Colonic mucosa (tissue), 4 donors: ENCODE data around the gene CPNE6. TPM values are rescaled to one million over a fixed set of nuclear protein-coding genes. Genes with fewer than 3 reads are reported as not detected.
A peak's percentile ranks its signal among the peaks of the same experiment; 100 is the strongest.
"Not testable (repeated sequence)": the region's sequence is repeated elsewhere in the genome, so short reads cannot be mapped to it uniquely, and the experiment has no call there.

Experiments used
- DNase-seq: peaks from one replicate; pipeline ENCODE4 v3.0.0-alpha.2; 2020
- H3K27ac ChIP-seq: fragments of 200-600 bp; one replicate; pipeline ENCODE4 v1.8.0; 2021
- H3K27me3 ChIP-seq: fragments of 200-600 bp; one replicate; pipeline ENCODE4 v1.8.0; 2021
- H3K36me3 ChIP-seq: fragments of 200-600 bp; one replicate; pipeline ENCODE4 v1.8.0; 2021
- H3K4me1 ChIP-seq: fragments of 200-600 bp; one replicate; pipeline ENCODE4 v1.8.0; 2021; ENCODE audit warnings: mild to moderate bottlenecking
- H3K4me3 ChIP-seq: fragments of 200-600 bp; one replicate; pipeline ENCODE4 v1.8.0; 2021
- H3K9ac ChIP-seq, 2 donors: one replicate each; pipeline ENCODE4 v1.7.0; 2013; ENCODE audit warnings: control low read depth in 2 of 2, low read depth in 2 of 2, low read length in 2 of 2
- H3K9me3 ChIP-seq: fragments of 200-600 bp; one replicate; pipeline ENCODE4 v1.8.0; 2021
- intact Hi-C: fragments of 100-400 bp; cut with DNase I; formaldehyde crosslinking; loops from one replicate; pipeline ENCODE4 v1.14.1; 2022
- total RNA-seq, 2 donors: library from RNA; stranded (reverse); fragmentation: NEBNext Ultra II Directional in 1 of 2; extraction: Animal tissue kit (Norgen Biotek cat#: 25700) in 1 of 2; gene quantifications; one replicate each; pipeline ENCODE4 v1.2.1, GENCODE V29; 2021
- TF ChIP-seq, protein P1 (sequence below): fragments of 200-600 bp; IDR thresholded peaks from one replicate; pipeline ENCODE4 v1.8.0; 2022; ENCODE audit warnings: antibody characterized with exemption, mild to moderate bottlenecking
- donor health status: healthy.
- donor health status: DM: no; HTN: no; CAD: no.
- donor health status: DM: no; HTN: no; CAD: no.

Gene CPNE6
- under 1 TPM in 1 of 2 donors, not detected in 1; 0.45 TPM for total RNA-seq

DNA sequence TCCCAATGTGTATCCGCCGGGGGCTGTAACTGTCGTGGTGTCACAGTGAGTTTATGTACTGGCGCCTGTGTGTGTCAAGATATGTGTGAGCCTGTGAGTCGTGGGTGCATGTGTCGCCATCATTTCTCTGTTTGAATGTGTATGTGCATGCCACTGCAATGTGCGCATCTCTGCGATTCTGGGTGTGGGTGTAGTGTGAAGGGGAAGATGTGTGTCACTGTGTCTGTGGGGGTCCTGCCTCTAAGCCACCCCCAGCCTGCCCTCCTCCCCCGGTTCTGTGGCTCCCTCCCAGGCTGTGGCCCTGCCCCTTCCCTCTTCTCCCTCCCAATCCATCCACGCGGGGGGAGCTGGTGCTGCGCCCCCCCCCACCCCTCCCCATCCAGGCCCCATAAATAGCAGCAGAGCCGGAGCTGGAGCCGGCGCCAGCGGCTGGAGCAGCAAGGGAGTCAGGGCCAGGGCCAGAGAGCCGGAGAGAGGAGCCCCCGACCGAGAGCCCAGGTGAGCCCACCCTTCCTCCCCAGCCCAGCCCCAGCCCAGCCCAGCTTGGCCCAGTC, at the start of gene CPNE6:
CPNE6 (plus strand) TSS at position 419 of the 554 bp plus-strand sequence. CDS start 1,375 bp downstream, outside the sequence.
- Histone ChIP-seq H3K4me3 (no peak within 1 kb of the TSS), H3K9me3 (no peaks in the 10 kb centered on the region), H3K27me3 (no peaks in the 10 kb centered on the region), H3K9ac (no peak within 1 kb of the TSS), H3K4me1 (peaks cover 6% of the 10 kb centered on the region), H3K27ac (no peak within 1 kb of the TSS), H3K36me3 (no peaks in the 10 kb centered on the region)
- no peak for DNase-seq
- TF ChIP-seq, protein P1, sequence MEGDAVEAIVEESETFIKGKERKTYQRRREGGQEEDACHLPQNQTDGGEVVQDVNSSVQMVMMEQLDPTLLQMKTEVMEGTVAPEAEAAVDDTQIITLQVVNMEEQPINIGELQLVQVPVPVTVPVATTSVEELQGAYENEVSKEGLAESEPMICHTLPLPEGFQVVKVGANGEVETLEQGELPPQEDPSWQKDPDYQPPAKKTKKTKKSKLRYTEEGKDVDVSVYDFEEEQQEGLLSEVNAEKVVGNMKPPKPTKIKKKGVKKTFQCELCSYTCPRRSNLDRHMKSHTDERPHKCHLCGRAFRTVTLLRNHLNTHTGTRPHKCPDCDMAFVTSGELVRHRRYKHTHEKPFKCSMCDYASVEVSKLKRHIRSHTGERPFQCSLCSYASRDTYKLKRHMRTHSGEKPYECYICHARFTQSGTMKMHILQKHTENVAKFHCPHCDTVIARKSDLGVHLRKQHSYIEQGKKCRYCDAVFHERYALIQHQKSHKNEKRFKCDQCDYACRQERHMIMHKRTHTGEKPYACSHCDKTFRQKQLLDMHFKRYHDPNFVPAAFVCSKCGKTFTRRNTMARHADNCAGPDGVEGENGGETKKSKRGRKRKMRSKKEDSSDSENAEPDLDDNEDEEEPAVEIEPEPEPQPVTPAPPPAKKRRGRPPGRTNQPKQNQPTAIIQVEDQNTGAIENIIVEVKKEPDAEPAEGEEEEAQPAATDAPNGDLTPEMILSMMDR = no peak
- intact Hi-C loops = no loop called here

DNA sequence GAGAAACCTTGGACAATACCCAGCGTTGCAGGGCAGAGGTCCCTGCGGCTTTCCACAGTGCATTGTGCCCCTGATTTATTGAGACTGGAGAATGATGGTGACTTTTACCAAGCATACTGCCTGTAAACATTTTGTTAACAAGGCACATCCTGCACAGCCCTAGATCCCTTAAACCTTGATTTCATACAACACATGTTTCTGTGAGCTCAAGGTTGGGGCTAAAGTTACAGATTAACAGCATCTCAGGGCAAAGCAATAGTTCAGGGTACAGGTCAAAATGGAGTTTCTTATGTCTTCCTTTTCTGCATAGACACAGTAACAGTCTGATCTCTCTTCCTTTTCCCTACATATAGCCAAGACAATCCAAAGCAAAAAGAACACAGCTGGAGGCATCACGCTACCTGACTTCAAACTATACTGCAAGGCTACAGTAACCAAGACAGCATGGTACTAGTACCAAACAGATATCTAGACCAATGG, 46.4 kb upstream of the CPNE6 start:
- DNase-seq, H3K36me3 ChIP-seq, H3K27ac ChIP-seq, H3K27me3 ChIP-seq, H3K4me1 ChIP-seq, H3K9ac ChIP-seq, H3K4me3 ChIP-seq, intact Hi-C loops, H3K9me3 ChIP-seq: not testable (repeated sequence)

DNA sequence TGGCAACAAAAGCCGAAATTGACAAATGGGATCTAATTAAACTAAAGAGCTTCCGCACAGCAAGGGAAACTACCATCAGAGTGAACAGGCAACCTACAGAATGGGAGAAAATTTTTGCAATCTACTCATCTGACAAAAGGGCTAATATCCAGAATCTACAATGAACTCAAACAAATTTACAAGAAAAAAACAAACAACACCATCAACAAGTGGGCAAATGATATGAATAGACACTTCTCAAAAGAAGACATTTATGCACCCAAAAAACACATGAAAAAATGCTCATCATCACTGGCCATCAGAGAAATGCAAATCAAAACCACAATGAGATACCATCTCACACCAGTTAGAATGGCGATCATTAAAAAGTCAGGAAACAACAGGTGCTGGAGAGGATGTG, 41.7 kb upstream of the CPNE6 start:
- intact Hi-C loops, H3K9me3 ChIP-seq, H3K9ac ChIP-seq, H3K4me3 ChIP-seq, H3K4me1 ChIP-seq, DNase-seq, H3K27ac ChIP-seq, H3K36me3 ChIP-seq, H3K27me3 ChIP-seq: not testable (repeated sequence)

DNA sequence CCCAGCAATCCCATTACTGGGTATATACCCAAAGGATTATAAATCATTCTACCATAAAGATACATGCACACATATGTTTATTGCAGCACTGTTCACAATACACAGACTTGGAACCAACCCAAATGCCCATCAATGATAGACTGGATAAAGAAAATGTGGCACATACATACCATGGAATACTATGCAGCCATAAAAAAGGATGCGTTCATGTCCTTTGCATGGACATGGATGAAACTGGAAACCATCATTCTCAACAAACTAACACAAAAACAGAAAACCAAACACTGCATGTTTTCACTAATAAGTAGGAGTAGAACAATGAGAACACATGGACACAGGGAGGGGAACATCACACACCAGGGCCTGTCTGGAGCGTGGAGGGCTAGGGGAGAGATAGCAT, 40.0 kb upstream of the CPNE6 start:
- H3K4me1 ChIP-seq, H3K27ac ChIP-seq, DNase-seq, H3K36me3 ChIP-seq, H3K9me3 ChIP-seq, H3K4me3 ChIP-seq, H3K27me3 ChIP-seq, intact Hi-C loops, H3K9ac ChIP-seq: not testable (repeated sequence)

DNA sequence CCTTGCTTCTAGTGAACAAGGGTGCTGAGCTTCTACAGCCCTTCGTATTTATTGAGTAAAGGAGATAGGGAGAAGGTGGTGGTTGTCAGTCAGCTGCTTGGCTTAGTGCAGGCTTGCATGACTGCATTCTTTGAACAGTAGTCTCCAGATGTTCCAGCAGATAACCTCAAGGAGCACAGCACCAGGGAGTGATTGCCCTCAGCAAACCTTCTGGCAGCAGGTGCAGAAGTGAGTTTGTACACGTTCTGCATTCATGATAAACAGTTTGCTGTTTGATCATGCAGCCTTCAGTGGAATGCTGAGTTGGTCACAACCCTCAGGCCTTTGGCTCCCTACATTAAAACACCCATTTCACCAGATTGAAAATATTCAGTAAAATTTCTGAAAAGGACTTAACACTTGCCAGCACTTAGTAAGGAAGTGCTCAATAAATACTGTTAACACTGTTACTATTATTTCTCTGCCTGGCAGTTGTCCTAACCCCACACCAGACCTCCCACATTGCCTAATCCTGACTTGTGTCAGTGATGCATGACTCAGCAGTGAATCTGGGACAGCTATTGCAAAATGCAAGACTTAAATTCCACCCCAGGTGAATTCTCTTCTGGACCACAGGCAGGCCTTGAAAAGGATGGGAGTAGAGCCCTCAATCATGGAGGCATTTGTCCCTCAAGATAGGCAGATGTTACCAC, 38.5 kb upstream of the CPNE6 start:
- intact Hi-C loops = no loop called here
- TF ChIP-seq, protein P1 = no peak

DNA sequence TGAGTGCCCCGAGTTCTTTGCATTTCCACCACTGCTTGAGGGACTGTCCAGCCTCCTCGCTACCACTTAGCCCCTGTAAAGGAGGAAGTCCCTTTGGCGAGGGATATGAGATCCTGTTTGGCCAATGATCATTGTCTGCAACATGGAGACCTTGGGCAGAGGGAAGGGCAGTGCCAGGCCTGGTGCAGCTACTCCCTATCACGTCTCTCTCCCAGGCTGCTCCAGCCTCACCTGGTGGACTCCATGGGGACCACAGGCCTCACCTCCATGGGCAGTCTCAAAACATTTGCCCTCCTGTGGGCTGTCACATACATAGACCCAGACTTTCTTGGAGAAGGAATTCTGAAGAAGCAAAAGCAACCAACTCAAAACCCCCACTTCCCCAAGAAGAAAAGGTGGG, 35.6 kb upstream of the CPNE6 start:
- intact Hi-C loops, H3K36me3 ChIP-seq, H3K9ac ChIP-seq, DNase-seq, H3K27me3 ChIP-seq, H3K9me3 ChIP-seq, H3K4me1 ChIP-seq: not testable (repeated sequence)
- Histone ChIP-seq H3K4me3 (peak overlapping the region; percentile 61), H3K27ac (peak overlapping the region; percentile 96)

More for the DNA sequence above, 38.5 kb upstream of the CPNE6 start:
- no peaks in the 10 kb centered on the region for H3K4me1 ChIP-seq
- no peaks in the 10 kb centered on the region for H3K27me3 ChIP-seq
- no peak overlapping the region for H3K4me3 ChIP-seq
- H3K9me3 ChIP-seq = no peaks in the 10 kb centered on the region
- H3K27ac ChIP-seq = no peak overlapping the region
- no peak for DNase-seq
- H3K36me3 ChIP-seq = no peaks in the 10 kb centered on the region
- H3K9ac ChIP-seq = no peak overlapping the region

DNA sequence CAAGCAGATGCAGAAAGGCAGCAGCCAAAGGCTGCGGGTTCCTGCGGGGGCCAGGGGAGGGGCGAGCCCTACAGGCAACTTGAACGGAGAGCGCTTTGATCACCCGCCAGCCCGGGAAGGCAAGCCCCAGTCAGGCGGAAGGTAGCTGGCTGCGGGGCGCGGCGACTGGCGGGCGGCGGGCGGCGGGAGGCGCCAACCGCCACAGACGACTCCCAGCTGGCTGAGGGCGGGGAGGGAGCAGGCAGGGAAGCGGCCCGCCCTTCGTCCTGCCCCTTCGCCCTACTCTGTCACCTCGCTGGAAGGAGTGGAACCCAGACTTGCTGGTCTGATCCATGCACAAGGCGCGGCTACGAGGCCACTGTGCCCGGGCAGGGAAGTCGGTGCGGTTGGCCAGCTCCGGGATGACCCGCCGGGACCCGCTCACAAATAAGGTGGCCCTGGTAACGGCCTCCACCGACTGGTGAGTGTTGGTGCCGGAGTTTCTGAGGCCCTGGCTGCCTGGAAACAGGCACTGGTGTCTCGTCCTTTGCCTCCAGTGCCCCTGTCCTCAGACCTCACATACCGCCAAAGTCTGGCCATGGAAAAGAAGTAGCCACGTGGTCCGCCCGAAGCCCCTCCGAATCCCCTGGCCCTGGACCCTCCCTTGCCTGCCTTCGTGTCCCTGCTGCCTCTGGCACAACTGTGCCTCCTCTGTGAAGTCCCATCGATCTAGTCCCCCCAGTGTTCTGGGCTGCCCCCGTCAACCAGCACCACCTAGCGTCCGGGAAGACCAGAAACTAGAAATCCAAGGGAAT, 35.0 kb upstream of the CPNE6 start:
- no peaks in the 10 kb centered on the region for H3K9me3 ChIP-seq
- H3K9ac ChIP-seq = peak overlapping the region; percentile 75 to 78
- intact Hi-C loops = no loop called here
- TF ChIP-seq, protein P1 = peak; percentile 75
- no peaks in the 10 kb centered on the region for H3K4me1 ChIP-seq
- no peaks in the 10 kb centered on the region for H3K36me3 ChIP-seq
- DNase-seq = peak; percentile 90
- H3K27ac ChIP-seq = peak overlapping the region; percentile 96
- H3K4me3 ChIP-seq = peak overlapping the region; percentile 61
- no peaks in the 10 kb centered on the region for H3K27me3 ChIP-seq

DNA sequence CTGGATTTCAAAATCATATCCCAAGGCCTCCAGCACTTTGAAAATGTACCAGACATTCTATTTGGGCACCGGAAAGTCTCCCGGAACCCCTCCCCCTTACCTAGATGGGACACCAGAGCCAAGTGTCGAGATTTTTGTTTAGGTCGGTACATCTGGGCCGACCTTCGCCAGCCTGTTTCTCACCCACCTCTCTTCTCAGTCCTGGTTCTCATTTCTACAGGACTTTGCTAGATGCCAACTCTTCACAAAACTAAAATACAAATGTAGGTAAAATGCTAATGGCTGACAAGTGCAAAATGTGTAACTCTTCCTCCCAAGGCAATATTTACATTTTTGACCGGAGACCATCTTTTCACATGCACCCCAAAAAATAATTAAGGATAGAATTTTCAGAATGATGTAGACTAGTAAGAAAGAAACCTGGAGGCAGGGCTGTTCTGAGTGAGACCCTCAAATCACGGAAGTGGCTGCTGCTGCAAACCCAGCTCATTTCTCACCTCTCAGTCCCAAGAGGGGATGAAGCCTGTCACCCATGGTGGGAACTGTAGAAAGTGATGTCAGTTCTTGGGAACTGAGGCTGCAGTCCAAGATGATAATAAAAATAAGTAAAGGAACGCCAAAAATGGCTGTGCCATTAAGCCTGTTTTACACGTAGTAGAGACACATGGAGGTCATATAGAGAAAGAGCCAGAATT, 34.3 kb upstream of the CPNE6 start:
- H3K4me1 ChIP-seq, intact Hi-C loops, H3K27me3 ChIP-seq, H3K36me3 ChIP-seq, DNase-seq, H3K9me3 ChIP-seq: not testable (repeated sequence)
- Histone ChIP-seq H3K27ac (peak overlapping the region; percentile 96), H3K9ac (peak overlapping the region; percentile 75 to 78), H3K4me3 (peak overlapping the region; percentile 61)
